ENCODE data around the gene CYP27C1. TPM values are rescaled to one million over a fixed set of nuclear protein-coding genes. Genes with fewer than 3 reads are reported as not detected.

CYP27C1 gene
- total and polyA plus RNA-seq, 7 donors = 0.01 to 0.21 (median 0.11) TPM; not detected in 1

GRCh38 chr2:127159543-127159942 is 60.6 kb downstream of the CYP27C1 start:
- Histone ChIP-seq H3K27ac (no peak overlapping the region), H3K36me3 (ENCODE audit: insufficient read depth in 1 of 2, low read depth in 1 of 2) (no peaks in the 10 kb centered on the region), H3K4me3 (no peak overlapping the region), H3K9me3 (no peaks in the 10 kb centered on the region), H3K4me1 (peaks cover 19% of the 10 kb centered on the region), H3K27me3 (ENCODE audit: insufficient read depth in 3 of 3, low read length in 2 of 3) (no peaks in the 10 kb centered on the region)
- 76 to 89% (median 88%) methylated on average over 2 of the region's 2 CpGs for WGBS, 3 donors
- TF ChIP-seq CTCF (IDR thresholded peaks at IDR 0.05) = no peak
- no peak for DNase-seq
- no peak for ATAC-seq
- intact Hi-C loops (cut with DNase I) = loop anchor here (5.0 kb wide), 2 partner anchors 52 to 92 kb away; partner anchors contain the start of gene BIN1 (in 1 of the 2)

GRCh38 chr2:127158614-127159290 is 61.3 kb downstream of the CYP27C1 start:
- Histone ChIP-seq H3K4me1 (peaks cover 22% of the 10 kb centered on the region), H3K4me3 (no peak overlapping the region), H3K27ac (no peak overlapping the region), H3K36me3 (ENCODE audit: insufficient read depth in 1 of 2, low read depth in 1 of 2) (no peaks in the 10 kb centered on the region), H3K27me3 (ENCODE audit: insufficient read depth in 3 of 3, low read length in 2 of 3) (no peaks in the 10 kb centered on the region), H3K9me3 (no peaks in the 10 kb centered on the region)
- DNase-seq (no peak), ATAC-seq (no peak)
- TF ChIP-seq CTCF (IDR thresholded peaks at IDR 0.05) = no peak
- WGBS, 3 donors = 89 to 92% (median 90%) methylated on average over 11 of the region's 11 CpGs
- intact Hi-C loops (cut with DNase I) = loop anchor here (5.0 kb wide), 2 partner anchors 51 to 91 kb away; partner anchors contain the start of gene BIN1 (in 1 of the 2)

DNA sequence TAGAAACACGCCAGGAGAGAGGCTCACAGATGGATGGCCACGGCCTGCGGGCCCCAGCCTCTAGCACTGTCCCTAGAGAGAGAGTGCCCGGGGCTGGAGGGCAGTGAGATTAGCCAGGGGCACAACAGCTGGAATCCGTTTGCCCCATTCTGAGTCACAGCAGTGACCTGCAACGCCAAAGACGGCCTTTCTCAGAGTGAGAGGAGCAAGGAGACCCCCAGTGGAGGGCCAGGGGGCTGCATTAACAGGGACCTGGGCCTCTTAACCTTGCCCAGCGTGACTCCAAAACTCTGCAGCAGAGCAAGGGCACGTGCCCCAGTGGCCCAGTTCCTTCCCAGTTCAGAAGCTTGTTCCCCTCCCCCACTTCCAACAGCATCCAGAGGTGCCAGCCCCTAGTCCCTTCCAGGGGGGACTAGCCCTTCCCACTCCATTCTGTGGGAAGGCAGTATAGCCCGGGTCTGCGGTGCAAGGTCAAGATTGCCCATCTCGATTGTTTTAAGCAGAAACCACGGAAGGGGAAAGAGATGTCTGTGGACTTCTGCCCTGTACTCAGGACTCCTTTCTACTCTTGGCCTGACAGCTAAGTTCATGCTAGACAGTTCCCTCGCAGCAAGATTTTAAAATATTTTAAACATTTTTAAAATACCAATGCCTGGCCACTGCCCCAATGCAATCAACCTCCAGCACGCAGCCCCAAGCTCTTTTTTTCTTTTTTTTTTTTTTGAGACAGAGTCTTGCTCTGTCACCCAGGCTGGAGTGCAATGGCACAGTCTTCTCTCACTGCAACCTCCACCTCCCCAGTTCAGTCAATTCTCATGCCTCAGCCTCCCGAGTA is 62.2 kb downstream of the CYP27C1 start:
- 55 to 64% (median 58%) methylated on average over 16 of the region's 16 CpGs for WGBS, 3 donors
- Histone ChIP-seq H3K36me3 (ENCODE audit: insufficient read depth in 1 of 2, low read depth in 1 of 2) (no peaks in the 10 kb centered on the region), H3K9me3 (no peaks in the 10 kb centered on the region), H3K27me3 (ENCODE audit: insufficient read depth in 3 of 3, low read length in 2 of 3) (no peaks in the 10 kb centered on the region), H3K4me1 (peaks cover 27% of the 10 kb centered on the region), H3K4me3 (no peak overlapping the region), H3K27ac (peak overlapping the region; percentile 89)
- ATAC-seq (peak; percentile 29 to 72 (median 68)), DNase-seq (peak; percentile 57 to 87)
- intact Hi-C loops (cut with DNase I) = loop anchor here (5.0 kb wide), 2 partner anchors 51 to 91 kb away; partner anchors contain the start of gene BIN1 (in 1 of the 2)
- peak; percentile 31 for TF ChIP-seq CTCF (IDR thresholded peaks at IDR 0.05)

- ATAC-seq = no peak
- intact Hi-C loops (cut with DNase I) = loop anchor here (5.0 kb wide), 2 partner anchors 50 to 90 kb away; partner anchors contain the start of gene BIN1 (in 1 of the 2)
- 87 to 93% (median 89%) methylated on average over 6 of the region's 6 CpGs for WGBS, 3 donors
Observed at GRCh38 chr2:127157114-127157513, 63.0 kb downstream of the CYP27C1 start.

More at GRCh38 chr2:127157114-127157513, 63.0 kb downstream of the CYP27C1 start:
- Histone ChIP-seq H3K27me3 (ENCODE audit: insufficient read depth in 3 of 3, low read length in 2 of 3) (no peaks in the 10 kb centered on the region), H3K36me3 (ENCODE audit: insufficient read depth in 1 of 2, low read depth in 1 of 2) (no peaks in the 10 kb centered on the region), H3K4me1 (peaks cover 27% of the 10 kb centered on the region), H3K9me3 (no peaks in the 10 kb centered on the region), H3K27ac (peak overlapping the region; percentile 89), H3K4me3 (no peak overlapping the region)
- TF ChIP-seq CTCF (IDR thresholded peaks at IDR 0.05) = no peak
- no peak for DNase-seq

Data from psoas muscle (tissue), 8 donors.